Spleen (tissue), 11 donors: ENCODE results near the gene GINS2. TPM values are rescaled to one million over a fixed set of nuclear protein-coding genes. Genes with fewer than 3 reads are reported as not detected.
A peak's percentile ranks its signal among the peaks of the same experiment; 100 is the strongest.

ENCODE experiments used
- DNase-seq: peaks from one replicate; pipeline ENCODE4 v3.0.0-alpha.2; 2020
- H3K27ac ChIP-seq, 8 donors: fragments of 200-600 bp; sonication (generic) in 7 of 8; 1 replicate in 4 of 8; 2 replicates in 4 of 8; pipeline versions ENCODE4 v1.5.0 to v1.8.0; 2016 to 2021; ENCODE audit warnings: inconsistent platforms in 4 of 8, mild to moderate bottlenecking in 4 of 8, moderate library complexity in 1 of 8
- H3K27me3 ChIP-seq, 7 donors: fragments of 200-600 bp; sonication (generic) in 6 of 7; replicated peaks in 1 of 7; 1 replicate in 4 of 7; 2 replicates in 3 of 7; pipeline versions ENCODE4 v1.5.0 to v1.8.0; 2016 to 2021; ENCODE audit warnings: inconsistent platforms in 3 of 7, mild to moderate bottlenecking in 1 of 7
- H3K36me3 ChIP-seq, 6 donors: fragments of 200-600 bp; sonication (generic) in 5 of 6; 1 replicate in 4 of 6; 2 replicates in 2 of 6; pipeline versions ENCODE4 v1.5.0 to v1.8.0; 2016 to 2021; ENCODE audit warnings: inconsistent platforms in 2 of 6
- H3K4me1 ChIP-seq, 6 donors: fragments of 200-600 bp; sonication (generic) in 5 of 6; 1 replicate in 3 of 6; 2 replicates in 3 of 6; pipeline versions ENCODE4 v1.5.0 to v1.8.0; 2016 to 2021; ENCODE audit warnings: inconsistent platforms in 3 of 6
- H3K4me3 ChIP-seq, 8 donors: fragments of 200-600 bp; sonication (generic) in 7 of 8; 1 replicate in 4 of 8; 2 replicates in 4 of 8; pipeline versions ENCODE4 v1.5.0 to v1.8.0; 2016 to 2021; ENCODE audit warnings: inconsistent platforms in 4 of 8, mild to moderate bottlenecking in 4 of 8, moderate library complexity in 2 of 8
- H3K9me3 ChIP-seq, 8 donors: fragments of 200-600 bp; sonication (generic) in 7 of 8; 1 replicate in 4 of 8; 2 replicates in 4 of 8; pipeline versions ENCODE4 v1.5.0 to v1.8.0; 2016 to 2021; ENCODE audit warnings: inconsistent platforms in 4 of 8
- CTCF ChIP-seq, 11 experiments: fragments of 200-600 bp in 7 of 11; fragments of 450-650 bp in 4 of 11; sonication (generic) in 4 of 11; IDR thresholded peaks in 8 of 11; conservative IDR thresholded peaks in 3 of 11; 1 replicate in 7 of 11; 2 replicates in 4 of 11; pipeline versions ENCODE4 v1.4.0 to v1.8.0; 2016 to 2021; ENCODE audit warnings: antibody characterized with exemption in 11 of 11, inconsistent platforms in 4 of 11, mild to moderate bottlenecking in 1 of 11
- POLR2A ChIP-seq, 3 donors: fragments of 450-650 bp; IDR thresholded peaks; one replicate each; pipeline ENCODE4 v1.5.1; 2017; ENCODE audit warnings: antibody characterized with exemption in 3 of 3, mild to moderate bottlenecking in 1 of 3
- POLR2AphosphoS5 ChIP-seq, 3 donors: sonication (generic); formaldehyde crosslinking; IDR thresholded peaks; one replicate each; pipeline ENCODE4 v1.5.1; 2017; ENCODE audit warnings: antibody characterized with exemption in 3 of 3
- WGBS, 5 donors: extraction: QIAGEN DNeasy Blood & Tissue Kit in 3 of 5; methylation state at CpG; one replicate each; pipeline versions ENCODE4 v1.1.5 to v1.1.7; 2013 to 2018; 5-methylcytosine and 5-hydroxymethylcytosine counted together
- intact Hi-C: fragments of 100-400 bp; cut with DNase I; formaldehyde crosslinking; loops from one replicate; pipeline ENCODE4 v1.15.0; 2023; ENCODE audit warnings: low total_unique reads
- polyA plus RNA-seq, 3 donors: library from polyadenylated mRNA; stranded (reverse); fragments of 200-250 nt; gene quantifications; one replicate each; pipeline ENCODE4 v1.2.1, GENCODE V29; 2013
- total RNA-seq, 7 donors: library from RNA; depleted of rRNA in 3 of 7; stranded (reverse); fragments of >200 nt in 3 of 7; fragmentation: NEBNext Ultra II Directional in 4 of 7; extraction: Animal tissue kit (Norgen Biotek cat#: 25700) in 4 of 7; gene quantifications; one replicate each; pipeline versions ENCODE4 v1.1.0 to v1.2.1, GENCODE V29; 2016 to 2021
- donor health status: healthy with polysubstance abuse.
- donor health status: DM: no; HTN: no; CAD: no; lungs with moderate emphysema.
- donor health status: DM: no; HTN: no; CAD: no.
- donor health status: Bipolar disorder and iron deficiency.
- donor health status: healthy.
- donor health status: DM: no; HTN: no; CAD: no.
- donor health status: DM: yes; HTN: yes; CAD: no.

The GINS2 gene
- total and polyA plus RNA-seq, 10 donors = 1.0 to 7.0 (median 2.3) TPM

GRCh38 chr16:85653290-85653891 lies 35.4 kb downstream of the GINS2 start:
- 68 to 90% (median 80%) methylated on average over 1 to 21 of the region's 21 CpGs for WGBS, 5 donors
- H3K27me3 ChIP-seq = no peaks in the 10 kb centered on the region
- no peaks in the 10 kb centered on the region for H3K9me3 ChIP-seq
- no peak overlapping the region for H3K4me3 ChIP-seq
- intact Hi-C loops = no loop called here
- H3K27ac ChIP-seq = peak overlapping the region in 4 of 8 donors; percentile 62 to 70 (median 66)
- peaks cover 3 to 93% (median 59%) of the 10 kb centered on the region in 6 donors for H3K36me3 ChIP-seq
- DNase-seq = no peak
- TF ChIP-seq POLR2AphosphoS5 (IDR thresholded peaks at IDR 0.05) (peak in 1 of 3 donors; percentile 35), POLR2A (IDR thresholded peaks at IDR 0.05) (no peak)
- peaks cover 0 to 41% (median 18%) of the 10 kb centered on the region in 6 donors for H3K4me1 ChIP-seq

GRCh38 chr16:85652431-85653221 lies 36.1 kb downstream of the GINS2 start:
- TF ChIP-seq POLR2AphosphoS5 (IDR thresholded peaks at IDR 0.05) (peak in 2 of 3 donors; percentile 43 to 66), CTCF (IDR thresholded peaks at IDR 0.05 in 8 of 11, conservative IDR thresholded peaks at IDR 0.05 in 3 of 11) (no peak), POLR2A (IDR thresholded peaks at IDR 0.05) (no peak)
- 60 to 76% (median 66%) methylated on average over 19 to 34 of the region's 35 CpGs for WGBS, 5 donors
- intact Hi-C loops = no loop called here
- Histone ChIP-seq H3K27me3 (no peaks in the 10 kb centered on the region), H3K4me1 (peaks cover 0 to 41% (median 18%) of the 10 kb centered on the region in 6 donors), H3K36me3 (peaks cover 0 to 93% (median 55%) of the 10 kb centered on the region in 6 donors), H3K27ac (peak overlapping the region in 6 of 8 donors; percentile 16 to 68 (median 63)), H3K9me3 (no peaks in the 10 kb centered on the region), H3K4me3 (no peak overlapping the region)
- no peak for DNase-seq

- Histone ChIP-seq H3K4me1 (peaks cover 0 to 41% (median 18%) of the 10 kb centered on the region in 6 donors), H3K9me3 (no peaks in the 10 kb centered on the region), H3K36me3 (peaks cover 0 to 93% (median 47%) of the 10 kb centered on the region in 6 donors), H3K27me3 (no peaks in the 10 kb centered on the region), H3K27ac (peak overlapping the region in 3 of 8 donors; percentile 60 to 68 (median 66)), H3K4me3 (no peak overlapping the region)
- intact Hi-C loops = no loop called here
- DNase-seq = no peak
- WGBS, 5 donors = 63 to 73% (median 71%) methylated on average over 16 to 27 of the region's 27 CpGs
- TF ChIP-seq POLR2AphosphoS5 (IDR thresholded peaks at IDR 0.05) (no peak), CTCF (IDR thresholded peaks at IDR 0.05 in 8 of 11, conservative IDR thresholded peaks at IDR 0.05 in 3 of 11) (no peak), POLR2A (IDR thresholded peaks at IDR 0.05) (no peak)
Observed at GRCh38 chr16:85651629-85652430, 36.9 kb downstream of the GINS2 start.

- intact Hi-C loops = no loop called here
- Histone ChIP-seq H3K9me3 (no peaks in the 10 kb centered on the region), H3K27ac (no peak overlapping the region)
Observed at GRCh38 chr16:85650844-85651628, 37.7 kb downstream of the GINS2 start.

More at GRCh38 chr16:85650844-85651628, 37.7 kb downstream of the GINS2 start:
- no peak overlapping the region for H3K4me3 ChIP-seq
- H3K27me3 ChIP-seq = no peaks in the 10 kb centered on the region
- peaks cover 0 to 41% (median 18%) of the 10 kb centered on the region in 6 donors for H3K4me1 ChIP-seq
- TF ChIP-seq POLR2AphosphoS5 (IDR thresholded peaks at IDR 0.05) (no peak), POLR2A (IDR thresholded peaks at IDR 0.05) (no peak), CTCF (IDR thresholded peaks at IDR 0.05 in 8 of 11, conservative IDR thresholded peaks at IDR 0.05 in 3 of 11) (no peak)
- H3K36me3 ChIP-seq = peaks cover 0 to 93% (median 39%) of the 10 kb centered on the region in 6 donors
- WGBS, 5 donors = 53 to 66% (median 59%) methylated on average over 25 to 39 of the region's 42 CpGs
- no peak for DNase-seq
